SK-N-SH (cell line): ENCODE data around the gene DSG3. TPM values are rescaled to one million over a fixed set of nuclear protein-coding genes. Genes with fewer than 3 reads are reported as not detected.

Source experiments
- CTCF ChIA-PET: fragments of 300-600, 350-600 bp; formaldehyde crosslinking; extraction: SDS; loops from one replicate; lab custom pipeline; 2021; lab: Yijun Ruan, JAX
- POLR2A ChIA-PET: fragments of 350-600 bp; sonication (Branson Sonifier 250); formaldehyde crosslinking; extraction: SDS; loops from one replicate; lab custom pipeline; 2020; ENCODE audit warnings: antibody characterized with exemption, inconsistent platforms; lab: Yijun Ruan, JAX
- DNase-seq: peaks from one replicate; pipeline ENCODE4 v3.0.0; 2012
- H2AFZ ChIP-seq: fragments of 200-600 bp; sonication (generic); 2 replicates; pipeline ENCODE4 v1.8.1; 2016; ENCODE audit warnings: antibody characterized with exemption, mild to moderate bottlenecking, low read depth
- H3F3A ChIP-seq: fragments of 200-600 bp; sonication (generic); replicated peaks from 2 replicates; pipeline ENCODE3; 2016; ENCODE audit warnings: antibody characterized with exemption, mild to moderate bottlenecking; ENCODE audit not compliant: insufficient read depth
- H3K27ac ChIP-seq, 2 experiments: fragments of 200-500 bp in 1 of 2; fragments of 200-600 bp in 1 of 2; sonication (Bioruptor generic) in 1 of 2; sonication (generic), shearing (Covaris generic) in 1 of 2; 2 replicates each; pipeline versions ENCODE4 v1.5.1 to v1.6.1; 2014 to 2016; ENCODE audit warnings: low read depth in 2 of 2, inconsistent platforms in 1 of 2, low read length in 1 of 2, mild to moderate bottlenecking in 1 of 2, mixed read lengths in 1 of 2
- H3K27me3 ChIP-seq: fragments of 200-600 bp; sonication (generic), shearing (Covaris generic); 2 replicates; pipeline ENCODE4 v1.6.1; 2016; ENCODE audit warnings: mixed run types; ENCODE audit not compliant: insufficient read depth
- H3K36me3 ChIP-seq, 2 experiments: fragments of 200-500 bp in 1 of 2; fragments of 200-600 bp in 1 of 2; sonication (Bioruptor generic) in 1 of 2; sonication (generic) in 1 of 2; replicated peaks in 1 of 2; 2 replicates each; pipeline versions ENCODE3 to v1.5.1; 2014 to 2016; ENCODE audit warnings: low read length in 1 of 2, mild to moderate bottlenecking in 1 of 2; ENCODE audit not compliant: insufficient read depth in 2 of 2, control insufficient read depth in 1 of 2
- H3K4me1 ChIP-seq, 2 experiments: fragments of 200-500 bp in 1 of 2; fragments of 200-600 bp in 1 of 2; sonication (Bioruptor generic) in 1 of 2; sonication (generic), shearing (Covaris generic) in 1 of 2; 2 replicates each; pipeline versions ENCODE4 v1.5.1 to v1.6.1; 2014 to 2016; ENCODE audit warnings: low read depth in 1 of 2, low read length in 1 of 2, mixed run types in 1 of 2; ENCODE audit not compliant: insufficient read depth in 2 of 2, control insufficient read depth in 1 of 2
- H3K4me2 ChIP-seq: fragments of 200-600 bp; sonication (generic), shearing (Covaris generic); 2 replicates; pipeline ENCODE4 v1.6.1; 2017; ENCODE audit warnings: mixed run types
- H3K4me3 ChIP-seq, 2 experiments: fragments of 200-500 bp in 1 of 2; fragments of 200-600 bp in 1 of 2; sonication (Bioruptor generic) in 1 of 2; sonication (generic), shearing (Covaris generic) in 1 of 2; 2 replicates each; pipeline versions ENCODE4 v1.5.1 to v1.8.1; 2014 to 2016; ENCODE audit warnings: low read depth in 2 of 2, inconsistent platforms in 1 of 2, low read length in 1 of 2, mild to moderate bottlenecking in 1 of 2, mixed read lengths in 1 of 2, moderate library complexity in 1 of 2
- H3K79me2 ChIP-seq: fragments of 200-600 bp; sonication (generic); 2 replicates; pipeline ENCODE4 v1.8.1; 2017; ENCODE audit warnings: mild to moderate bottlenecking; ENCODE audit not compliant: insufficient read depth
- H3K9ac ChIP-seq: fragments of 200-600 bp; sonication (generic); 2 replicates; pipeline ENCODE4 v1.6.1; 2017; ENCODE audit warnings: mixed run types
- H3K9me2 ChIP-seq: fragments of 200-600 bp; sonication (generic); 2 replicates; pipeline ENCODE4 v1.6.1; 2017; ENCODE audit warnings: mixed run types
- H3K9me3 ChIP-seq: fragments of 200-600 bp; sonication (generic); 2 replicates; pipeline ENCODE4 v1.6.1; 2017; ENCODE audit warnings: mixed run types, mild to moderate bottlenecking, moderate library complexity
- H4K20me1 ChIP-seq: fragments of 200-600 bp; sonication (generic); 2 replicates; pipeline ENCODE4 v1.6.1; 2017; ENCODE audit warnings: mild to moderate bottlenecking, mixed run types; ENCODE audit not compliant: insufficient read depth
- EP300 ChIP-seq, 2 experiments: IDR thresholded peaks; 2 replicates each; pipeline versions ENCODE4 v1.4.0 to v1.6.1; 2012; ENCODE audit warnings: borderline replicate concordance in 1 of 2, low read depth in 1 of 2, low read length in 1 of 2
- EZH2phosphoT487 ChIP-seq: fragments of 200-600 bp; sonication (generic); IDR thresholded peaks from 2 replicates; pipeline ENCODE4 v1.6.1; 2017; ENCODE audit warnings: low read depth, mixed run types, mild to moderate bottlenecking, antibody characterized with exemption, moderate library complexity, borderline replicate concordance
- FOXJ3 ChIP-seq: sonication (generic); formaldehyde crosslinking; IDR thresholded peaks from 2 replicates; pipeline ENCODE4 v1.5.1; 2020; ENCODE audit warnings: mild to moderate bottlenecking, missing genetic modification reagents
- FOXM1 ChIP-seq: IDR thresholded peaks from 2 replicates; pipeline ENCODE4 v1.4.0; 2012; ENCODE audit warnings: low read depth, mild to moderate bottlenecking
- GATA2 ChIP-seq: sonication (generic); formaldehyde crosslinking; IDR thresholded peaks from 2 replicates; pipeline ENCODE4 v1.5.0; 2020; ENCODE audit warnings: mild to moderate bottlenecking, missing genetic modification reagents
- JUND ChIP-seq: IDR thresholded peaks from 2 replicates; pipeline ENCODE4 v1.4.0; 2012
- MXI1 ChIP-seq: IDR thresholded peaks from 2 replicates; pipeline ENCODE4 v1.6.1; 2012; ENCODE audit warnings: mild to moderate bottlenecking, low read depth, low read length, improper control_type of control experiment
- PBX3 ChIP-seq: IDR thresholded peaks from 2 replicates; pipeline ENCODE4; 2012
- SIN3A ChIP-seq: IDR thresholded peaks from 2 replicates; pipeline ENCODE4 v1.6.1; 2012; ENCODE audit warnings: low read depth, mild to moderate bottlenecking, low read length, moderate library complexity, borderline replicate concordance
- TCF12 ChIP-seq: IDR thresholded peaks from 2 replicates; pipeline ENCODE4 v1.4.0; 2012
- USF1 ChIP-seq: IDR thresholded peaks from 2 replicates; pipeline ENCODE4 v1.4.0; 2012; ENCODE audit warnings: low read depth, borderline replicate concordance
- USF2 ChIP-seq: fragments of 150-350 bp; IDR thresholded peaks from 2 replicates; pipeline ENCODE4 v1.6.1; 2017; ENCODE audit warnings: antibody characterized with exemption, low read length, low read depth, borderline replicate concordance
- YY1 ChIP-seq: IDR thresholded peaks from 2 replicates; pipeline ENCODE4 v1.4.0; 2012; ENCODE audit warnings: low read depth, mild to moderate bottlenecking
- WGBS: methylation state at CpG from one replicate; pipeline ENCODE4 v1.1.6; 2017; ENCODE audit warnings: low lambda C conversion rate; 5-methylcytosine and 5-hydroxymethylcytosine counted together
- polyA plus RNA-seq, 3 experiments: library from polyadenylated mRNA; depleted of rRNA; stranded (reverse); fragments of >200 nt; gene quantifications; 2 replicates each; pipeline ENCODE4 v1.2.3, GENCODE V29; 2012

Gene DSG3
- polyA plus RNA-seq, 1 of the 3 experiments (the other 2 are of a cell fraction) = 0.02 TPM

- DNase-seq = no peak
- H3K9ac ChIP-seq = no peak overlapping the region
- CTCF ChIA-PET = no interaction called here
- H3K9me2 ChIP-seq = no peaks in the 10 kb centered on the region
- no peak overlapping the region for H3K27ac ChIP-seq
- no peak overlapping the region for H3K4me3 ChIP-seq
- no peaks in the 10 kb centered on the region for H3K79me2 ChIP-seq
- no peak overlapping the region for H3K4me2 ChIP-seq
- TF ChIP-seq TCF12 = no peak
- TF ChIP-seq SIN3A = no peak
- no peak for TF ChIP-seq GATA2 (CRISPR knock-in tag)
- TF ChIP-seq EP300 (IDR thresholded peaks at IDR 0.05; ENCODE audit: borderline replicate concordance in 1 of 2, low read depth in 1 of 2, low read length in 1 of 2) = no peak
- H3K4me1 ChIP-seq = no peaks in the 10 kb centered on the region
- peaks cover 25% of the 10 kb centered on the region for H3K27me3 ChIP-seq
- no peaks in the 10 kb centered on the region for H3F3A ChIP-seq
- no peaks in the 10 kb centered on the region for H3K36me3 ChIP-seq
- POLR2A ChIA-PET = no interaction called here
- WGBS = 7% methylated on average over 2 of the region's 2 CpGs
- no peak overlapping the region for H2AFZ ChIP-seq
- H3K9me3 ChIP-seq = no peaks in the 10 kb centered on the region
- H4K20me1 ChIP-seq = no peaks in the 10 kb centered on the region
Observed at GRCh38 chr18:31483396-31483795, 35.9 kb downstream of the DSG3 start.

GRCh38 chr18:31484461-31484860, 36.9 kb downstream of the DSG3 start:
- no peaks in the 10 kb centered on the region for H3K36me3 ChIP-seq
- ChIA-PET POLR2A (no interaction called here), CTCF (no interaction called here)
- TF ChIP-seq PBX3 = no peak
- TF ChIP-seq USF1 = no peak
- TF ChIP-seq MXI1 = no peak
- TF ChIP-seq FOXM1 = no peak
- no peak for TF ChIP-seq YY1
- TF ChIP-seq JUND = no peak
- no peak for TF ChIP-seq EZH2phosphoT487
- no peak for TF ChIP-seq FOXJ3
- no peak for TF ChIP-seq USF2
- H3K9me3 ChIP-seq = no peaks in the 10 kb centered on the region
- no peak overlapping the region for H3K27ac ChIP-seq
- no peak for DNase-seq
- no peak overlapping the region for H2AFZ ChIP-seq
- H3K4me3 ChIP-seq = no peak overlapping the region
- H4K20me1 ChIP-seq = no peaks in the 10 kb centered on the region
- H3K9ac ChIP-seq = no peak overlapping the region
- H3K79me2 ChIP-seq = no peaks in the 10 kb centered on the region
- H3K9me2 ChIP-seq = no peaks in the 10 kb centered on the region
- peaks cover 17% of the 10 kb centered on the region for H3K27me3 ChIP-seq
- WGBS = 11% methylated on average over 1 of the region's 1 CpG
- H3F3A ChIP-seq = no peaks in the 10 kb centered on the region
- no peak overlapping the region for H3K4me2 ChIP-seq
- no peaks in the 10 kb centered on the region for H3K4me1 ChIP-seq
